Measurements from ENCODE around the gene ARHGAP33.

ARHGAP33 gene

GRCh38 chr19:35733180-35734125 is 41.9 kb upstream of the ARHGAP33 start:
- TF ChIP-seq TAF1 (IDR thresholded peaks at IDR 0.05; ENCODE audit: borderline replicate concordance, insufficient read depth, low read length) = no peak
- peak; percentile 24; the same call in 1 of the 2 replicates for TF ChIP-seq POLR2AphosphoS5 (IDR thresholded peaks at IDR 0.05; ENCODE audit: low read depth, low read length)

DNA sequence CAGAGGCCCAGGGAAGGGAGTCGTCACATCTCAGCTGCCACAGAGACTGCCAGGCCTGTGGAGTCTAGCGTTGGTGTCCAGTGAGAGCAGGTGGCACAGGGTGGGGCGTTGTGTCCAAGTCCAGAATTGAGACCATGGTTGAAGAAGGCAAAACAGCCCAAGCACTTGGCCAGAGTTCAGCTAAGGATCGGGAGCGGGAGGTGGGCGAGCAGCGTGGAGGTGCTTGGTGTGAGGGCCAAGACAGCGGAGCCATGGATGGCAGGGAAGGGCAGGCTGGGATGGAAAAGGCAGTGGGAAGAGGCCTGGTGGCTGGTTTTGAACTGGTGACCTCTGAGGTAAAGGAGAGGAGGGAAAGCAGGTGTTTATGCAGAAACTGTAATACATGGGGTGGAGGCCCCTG is 41.1 kb upstream of the ARHGAP33 start:
- no peak for TF ChIP-seq POLR2AphosphoS5 (IDR thresholded peaks at IDR 0.05; ENCODE audit: low read depth, low read length)
- TF ChIP-seq FOXP2 (optimal IDR thresholded peaks at IDR 0.05; ENCODE audit: borderline replicate concordance, extremely low read depth, extremely low read length, insufficient read depth) = no peak
- TF ChIP-seq, protein P1, sequence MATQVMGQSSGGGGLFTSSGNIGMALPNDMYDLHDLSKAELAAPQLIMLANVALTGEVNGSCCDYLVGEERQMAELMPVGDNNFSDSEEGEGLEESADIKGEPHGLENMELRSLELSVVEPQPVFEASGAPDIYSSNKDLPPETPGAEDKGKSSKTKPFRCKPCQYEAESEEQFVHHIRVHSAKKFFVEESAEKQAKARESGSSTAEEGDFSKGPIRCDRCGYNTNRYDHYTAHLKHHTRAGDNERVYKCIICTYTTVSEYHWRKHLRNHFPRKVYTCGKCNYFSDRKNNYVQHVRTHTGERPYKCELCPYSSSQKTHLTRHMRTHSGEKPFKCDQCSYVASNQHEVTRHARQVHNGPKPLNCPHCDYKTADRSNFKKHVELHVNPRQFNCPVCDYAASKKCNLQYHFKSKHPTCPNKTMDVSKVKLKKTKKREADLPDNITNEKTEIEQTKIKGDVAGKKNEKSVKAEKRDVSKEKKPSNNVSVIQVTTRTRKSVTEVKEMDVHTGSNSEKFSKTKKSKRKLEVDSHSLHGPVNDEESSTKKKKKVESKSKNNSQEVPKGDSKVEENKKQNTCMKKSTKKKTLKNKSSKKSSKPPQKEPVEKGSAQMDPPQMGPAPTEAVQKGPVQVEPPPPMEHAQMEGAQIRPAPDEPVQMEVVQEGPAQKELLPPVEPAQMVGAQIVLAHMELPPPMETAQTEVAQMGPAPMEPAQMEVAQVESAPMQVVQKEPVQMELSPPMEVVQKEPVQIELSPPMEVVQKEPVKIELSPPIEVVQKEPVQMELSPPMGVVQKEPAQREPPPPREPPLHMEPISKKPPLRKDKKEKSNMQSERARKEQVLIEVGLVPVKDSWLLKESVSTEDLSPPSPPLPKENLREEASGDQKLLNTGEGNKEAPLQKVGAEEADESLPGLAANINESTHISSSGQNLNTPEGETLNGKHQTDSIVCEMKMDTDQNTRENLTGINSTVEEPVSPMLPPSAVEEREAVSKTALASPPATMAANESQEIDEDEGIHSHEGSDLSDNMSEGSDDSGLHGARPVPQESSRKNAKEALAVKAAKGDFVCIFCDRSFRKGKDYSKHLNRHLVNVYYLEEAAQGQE (IDR thresholded peaks at IDR 0.05; ENCODE audit: insufficient read depth in 1 of 2, low read depth in 2 of 2, low read length in 2 of 2) = no peak
- TF ChIP-seq TAF1 (IDR thresholded peaks at IDR 0.05; ENCODE audit: borderline replicate concordance, insufficient read depth, low read length) = no peak
- TF ChIP-seq SIN3A (IDR thresholded peaks at IDR 0.05; ENCODE audit: borderline replicate concordance, insufficient read depth, low read length) = no peak

- TF ChIP-seq SIN3A (IDR thresholded peaks at IDR 0.05; ENCODE audit: borderline replicate concordance, insufficient read depth, low read length) = no peak
- no peak for TF ChIP-seq TAF1 (IDR thresholded peaks at IDR 0.05; ENCODE audit: borderline replicate concordance, insufficient read depth, low read length)
- no peak for TF ChIP-seq FOXP2 (optimal IDR thresholded peaks at IDR 0.05; ENCODE audit: borderline replicate concordance, extremely low read depth, extremely low read length, insufficient read depth)
- no peak for TF ChIP-seq POLR2AphosphoS5 (IDR thresholded peaks at IDR 0.05; ENCODE audit: low read depth, low read length)
- TF ChIP-seq, protein P1 (IDR thresholded peaks at IDR 0.05; ENCODE audit: insufficient read depth in 1 of 2, low read depth in 2 of 2, low read length in 2 of 2) = no peak
Observed at GRCh38 chr19:35734889-35735288, 40.5 kb upstream of the ARHGAP33 start.

- TF ChIP-seq TAF1 (IDR thresholded peaks at IDR 0.05; ENCODE audit: borderline replicate concordance, insufficient read depth, low read length) = no peak
- TF ChIP-seq POLR2AphosphoS5 (IDR thresholded peaks at IDR 0.05; ENCODE audit: low read depth, low read length) = 0 out of 2 replicates have a peak, but pooled peaks have one; percentile 25
Observed at GRCh38 chr19:35736913-35737886, 38.2 kb upstream of the ARHGAP33 start.

- TF ChIP-seq, protein P1 (IDR thresholded peaks at IDR 0.05; ENCODE audit: insufficient read depth in 1 of 2, low read depth in 2 of 2, low read length in 2 of 2) = no peak
- TF ChIP-seq FOXP2 (optimal IDR thresholded peaks at IDR 0.05; ENCODE audit: borderline replicate concordance, extremely low read depth, extremely low read length, insufficient read depth) (no peak), SIN3A (IDR thresholded peaks at IDR 0.05; ENCODE audit: borderline replicate concordance, insufficient read depth, low read length) (no peak), POLR2AphosphoS5 (IDR thresholded peaks at IDR 0.05; ENCODE audit: low read depth, low read length) (no peak), TAF1 (IDR thresholded peaks at IDR 0.05; ENCODE audit: borderline replicate concordance, insufficient read depth, low read length) (no peak)
Observed at GRCh38 chr19:35738021-35738886, 37.1 kb upstream of the ARHGAP33 start.

Measured in PFSK-1 (cell line).